ENCODE results near the gene TFPI.

Gene TFPI

DNA sequence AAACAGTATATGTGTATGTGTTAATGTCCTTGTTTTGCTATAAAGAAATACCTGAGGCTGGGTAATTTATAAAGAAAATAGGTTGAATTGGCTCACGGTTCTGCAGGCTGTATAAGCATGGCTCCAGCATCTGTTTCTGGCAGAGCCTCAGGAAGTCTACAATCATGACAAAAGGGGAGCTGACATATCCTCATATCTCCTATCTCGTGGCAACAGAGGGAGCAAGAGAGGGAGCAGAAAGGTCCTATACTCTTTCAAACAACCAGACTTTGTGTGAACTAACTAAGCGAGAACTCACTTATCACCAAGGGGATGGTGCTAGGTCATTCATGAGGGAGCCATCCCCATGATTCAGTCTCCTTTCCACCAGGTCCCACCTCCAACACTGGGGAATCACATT, 119.2 kb downstream of the TFPI start:
- H3K4me3 ChIP-seq (ENCODE audit: low read length): no peak overlapping the region
- TF ChIP-seq, protein P1, sequence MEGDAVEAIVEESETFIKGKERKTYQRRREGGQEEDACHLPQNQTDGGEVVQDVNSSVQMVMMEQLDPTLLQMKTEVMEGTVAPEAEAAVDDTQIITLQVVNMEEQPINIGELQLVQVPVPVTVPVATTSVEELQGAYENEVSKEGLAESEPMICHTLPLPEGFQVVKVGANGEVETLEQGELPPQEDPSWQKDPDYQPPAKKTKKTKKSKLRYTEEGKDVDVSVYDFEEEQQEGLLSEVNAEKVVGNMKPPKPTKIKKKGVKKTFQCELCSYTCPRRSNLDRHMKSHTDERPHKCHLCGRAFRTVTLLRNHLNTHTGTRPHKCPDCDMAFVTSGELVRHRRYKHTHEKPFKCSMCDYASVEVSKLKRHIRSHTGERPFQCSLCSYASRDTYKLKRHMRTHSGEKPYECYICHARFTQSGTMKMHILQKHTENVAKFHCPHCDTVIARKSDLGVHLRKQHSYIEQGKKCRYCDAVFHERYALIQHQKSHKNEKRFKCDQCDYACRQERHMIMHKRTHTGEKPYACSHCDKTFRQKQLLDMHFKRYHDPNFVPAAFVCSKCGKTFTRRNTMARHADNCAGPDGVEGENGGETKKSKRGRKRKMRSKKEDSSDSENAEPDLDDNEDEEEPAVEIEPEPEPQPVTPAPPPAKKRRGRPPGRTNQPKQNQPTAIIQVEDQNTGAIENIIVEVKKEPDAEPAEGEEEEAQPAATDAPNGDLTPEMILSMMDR (IDR thresholded peaks at IDR 0.05; ENCODE audit: insufficient read depth, low read depth, low read length, missing control alignments): no peak
- no peak for DNase-seq (ENCODE audit: low read depth)

DNA sequence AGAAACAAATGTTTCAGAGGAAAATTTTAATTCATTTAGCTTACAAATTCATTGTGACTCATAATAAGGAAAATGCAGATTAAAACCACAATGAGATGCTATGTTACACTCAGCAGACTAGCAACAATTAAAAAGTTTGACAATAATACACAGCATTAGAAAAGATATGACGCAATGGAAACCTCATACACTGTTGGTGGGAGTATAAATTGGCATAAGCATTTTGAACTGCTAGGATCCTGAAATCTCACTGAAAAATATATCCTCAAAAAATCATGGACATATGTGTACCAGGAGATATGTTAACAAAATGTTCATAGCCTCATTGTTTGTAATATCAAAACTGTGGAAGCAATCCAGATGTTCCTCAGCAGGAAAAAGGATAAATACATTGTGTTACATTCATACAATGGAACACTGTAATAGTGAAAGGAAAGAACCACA, 119.9 kb downstream of the TFPI start:
- H3K4me3 ChIP-seq (ENCODE audit: low read length): no peak overlapping the region

DNA sequence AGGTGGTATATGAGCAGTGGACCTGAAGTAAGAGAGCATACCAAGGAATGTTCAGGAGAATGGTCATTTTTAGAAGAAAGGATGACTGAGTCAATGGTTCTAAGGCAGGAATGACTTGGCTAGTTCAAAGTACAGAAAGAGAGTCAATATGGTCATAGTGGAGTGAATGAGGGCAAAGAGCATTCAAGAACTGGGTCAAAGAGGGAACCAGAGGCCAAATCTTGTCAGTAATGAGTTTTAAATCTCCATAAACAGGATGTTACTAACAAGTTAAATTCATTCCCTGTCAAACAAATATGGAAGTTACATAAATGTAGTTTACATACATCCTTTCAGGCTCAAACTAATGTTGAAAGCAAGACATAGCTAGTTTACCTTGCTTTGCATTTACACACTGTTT, 122.3 kb downstream of the TFPI start:
- no peak overlapping the region for H3K4me3 ChIP-seq (ENCODE audit: low read length)
- TF ChIP-seq, protein P1 (IDR thresholded peaks at IDR 0.05; ENCODE audit: insufficient read depth, low read depth, low read length, missing control alignments): no peak
- DNase-seq (ENCODE audit: low read depth): no peak

More for the DNA sequence above, 119.9 kb downstream of the TFPI start:
- TF ChIP-seq, protein P1 (IDR thresholded peaks at IDR 0.05; ENCODE audit: insufficient read depth, low read depth, low read length, missing control alignments): no peak
- DNase-seq (ENCODE audit: low read depth): peak; percentile 17

DNA sequence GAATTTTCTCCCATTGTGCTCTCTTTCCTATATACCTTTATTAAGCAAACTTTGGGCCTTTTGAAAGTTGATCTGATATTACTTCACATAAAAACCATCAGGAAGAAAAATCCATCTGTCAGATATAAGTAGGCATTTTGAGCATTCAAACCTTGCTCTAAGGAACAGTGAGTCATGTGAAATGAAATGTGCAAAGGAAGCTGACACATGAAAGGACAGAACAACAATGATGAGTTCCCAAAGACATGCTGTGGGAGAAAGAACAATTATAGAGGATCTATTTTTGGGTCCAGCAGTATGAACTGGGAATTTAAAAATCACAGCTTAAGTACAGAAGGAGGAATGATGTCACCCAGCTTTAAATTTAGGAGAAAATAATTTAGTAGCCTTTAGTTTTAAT, 124.2 kb downstream of the TFPI start:
- peak; percentile 79 for DNase-seq (ENCODE audit: low read depth)
- TF ChIP-seq, protein P1 (IDR thresholded peaks at IDR 0.05; ENCODE audit: insufficient read depth, low read depth, low read length, missing control alignments): no peak

DNA sequence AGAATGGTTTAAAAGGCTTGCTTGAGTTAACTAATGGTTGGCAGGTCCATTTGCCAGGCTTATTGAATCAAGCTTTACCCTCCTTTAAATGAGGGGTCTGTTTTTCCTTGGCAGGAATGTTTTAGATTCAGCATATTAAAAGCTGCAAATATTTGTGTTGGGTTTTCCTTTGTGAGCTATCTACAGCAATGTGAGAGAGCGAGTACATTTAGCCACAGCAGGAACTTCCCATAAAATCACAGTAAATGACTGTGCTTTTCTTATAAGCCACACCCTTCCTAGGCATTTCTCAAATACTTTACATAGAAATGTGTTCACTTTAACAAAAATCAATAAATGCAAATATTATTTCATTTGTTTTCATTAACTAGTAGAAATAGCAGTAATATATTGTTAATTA, 130.1 kb downstream of the TFPI start:
- no peak overlapping the region for H3K4me3 ChIP-seq (ENCODE audit: low read length)
- TF ChIP-seq, protein P1 (IDR thresholded peaks at IDR 0.05; ENCODE audit: insufficient read depth, low read depth, low read length, missing control alignments): no peak
- peak; percentile 27 for DNase-seq (ENCODE audit: low read depth)

More for the DNA sequence above, 124.2 kb downstream of the TFPI start:
- no peak overlapping the region for H3K4me3 ChIP-seq (ENCODE audit: low read length)

DNA sequence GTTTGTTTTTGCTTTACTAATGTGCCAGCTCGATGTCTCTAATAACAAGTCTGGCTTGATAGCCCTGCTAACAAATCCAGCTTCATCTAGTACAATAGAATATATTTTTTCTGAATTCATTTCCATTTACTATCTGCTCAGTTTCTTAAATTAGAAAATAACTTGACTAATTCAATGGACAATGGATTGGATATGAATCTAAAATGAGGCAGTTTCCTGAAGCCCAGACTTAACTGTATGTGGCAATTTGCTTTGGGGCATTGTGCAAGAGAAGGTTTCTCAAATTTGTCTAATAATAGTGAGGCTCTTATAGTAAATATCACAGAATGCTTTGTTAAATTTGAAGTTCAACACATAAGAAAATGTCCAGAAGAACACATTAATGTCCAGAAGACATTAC, 132.0 kb downstream of the TFPI start:
- DNase-seq (ENCODE audit: low read depth): peak; percentile 59
- TF ChIP-seq, protein P1 (IDR thresholded peaks at IDR 0.05; ENCODE audit: insufficient read depth, low read depth, low read length, missing control alignments): no peak
- no peak overlapping the region for H3K4me3 ChIP-seq (ENCODE audit: low read length)

DNA sequence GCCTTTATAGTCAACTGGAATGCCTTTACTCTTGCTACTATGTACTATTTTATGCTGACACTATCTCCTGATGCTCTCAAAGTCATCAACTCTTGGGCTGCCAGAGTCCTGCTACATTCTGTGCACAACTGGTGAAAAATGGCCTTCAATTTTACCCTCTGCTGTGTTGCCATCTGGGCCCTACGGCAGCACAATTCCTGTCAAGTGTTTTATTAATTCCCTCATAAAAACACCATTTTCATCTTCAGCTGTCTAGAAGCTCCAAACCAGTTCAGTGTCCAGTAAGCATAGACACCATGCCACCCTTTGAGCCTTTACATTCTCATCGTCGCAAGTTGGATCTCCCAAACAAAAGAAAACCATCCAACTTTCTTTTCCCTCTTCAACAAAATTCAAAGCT, 132.7 kb downstream of the TFPI start:
- no peak for DNase-seq (ENCODE audit: low read depth)

More for the DNA sequence above, 132.7 kb downstream of the TFPI start:
- TF ChIP-seq, protein P1 (IDR thresholded peaks at IDR 0.05; ENCODE audit: insufficient read depth, low read depth, low read length, missing control alignments): no peak
- H3K4me3 ChIP-seq (ENCODE audit: low read length): no peak overlapping the region

Measured in epithelial cell of esophagus (primary cell).